Measurements from ENCODE around the gene RAB6B. TPM values are rescaled to one million over a fixed set of nuclear protein-coding genes. Genes with fewer than 3 reads are reported as not detected.

The RAB6B gene
- polyA plus RNA-seq, 2 of the 4 experiments (the other 2 are of a cell fraction), result 2.4 to 2.5 TPM

DNA sequence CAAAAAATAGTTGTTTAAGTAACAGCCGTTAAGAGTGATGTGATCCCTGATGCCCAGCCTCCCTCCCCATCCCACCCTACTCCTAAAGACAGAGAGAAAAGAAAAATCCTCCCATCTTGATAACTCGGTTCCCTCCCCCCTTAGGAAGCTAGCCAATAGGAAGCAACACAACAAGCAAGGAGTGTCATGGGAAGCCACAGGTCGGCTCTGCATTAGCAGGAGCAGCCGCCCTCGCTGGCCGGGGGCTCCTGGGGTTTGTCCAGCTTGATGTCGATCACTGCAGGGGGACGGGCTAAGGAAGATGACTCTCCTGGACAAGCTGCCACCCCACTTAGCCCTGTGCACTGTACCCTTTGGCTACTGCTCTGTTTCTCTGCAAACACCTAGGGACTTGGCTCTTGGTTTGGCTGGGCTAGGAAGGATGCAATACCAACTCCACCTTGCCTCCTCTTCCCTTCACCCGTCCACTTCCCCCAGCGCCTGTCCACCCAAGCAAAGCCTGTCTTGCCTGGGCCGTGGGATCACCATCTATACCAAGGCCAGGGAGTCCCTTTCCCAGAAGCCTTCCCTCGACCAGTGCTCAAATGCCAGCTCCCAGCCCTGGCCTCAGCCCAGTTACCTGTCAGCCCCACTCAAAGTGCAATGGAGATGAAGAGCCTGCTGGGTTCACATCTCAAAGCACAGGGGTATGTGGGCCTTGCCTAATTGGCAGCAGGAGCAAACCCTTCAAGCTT, 66.9 kb downstream of the RAB6B start:
- no peaks in the 10 kb centered on the region for H3K9me3 ChIP-seq
- H3K4me3 ChIP-seq, result no peak overlapping the region
- TF ChIP-seq TFCP2L1 (CRISPR knock-in tag; IDR thresholded peaks at IDR 0.05) (no peak), GATA3 (IDR thresholded peaks at IDR 0.05; ENCODE audit: borderline replicate concordance) (no peak)
- TF ChIP-seq, protein P1, sequence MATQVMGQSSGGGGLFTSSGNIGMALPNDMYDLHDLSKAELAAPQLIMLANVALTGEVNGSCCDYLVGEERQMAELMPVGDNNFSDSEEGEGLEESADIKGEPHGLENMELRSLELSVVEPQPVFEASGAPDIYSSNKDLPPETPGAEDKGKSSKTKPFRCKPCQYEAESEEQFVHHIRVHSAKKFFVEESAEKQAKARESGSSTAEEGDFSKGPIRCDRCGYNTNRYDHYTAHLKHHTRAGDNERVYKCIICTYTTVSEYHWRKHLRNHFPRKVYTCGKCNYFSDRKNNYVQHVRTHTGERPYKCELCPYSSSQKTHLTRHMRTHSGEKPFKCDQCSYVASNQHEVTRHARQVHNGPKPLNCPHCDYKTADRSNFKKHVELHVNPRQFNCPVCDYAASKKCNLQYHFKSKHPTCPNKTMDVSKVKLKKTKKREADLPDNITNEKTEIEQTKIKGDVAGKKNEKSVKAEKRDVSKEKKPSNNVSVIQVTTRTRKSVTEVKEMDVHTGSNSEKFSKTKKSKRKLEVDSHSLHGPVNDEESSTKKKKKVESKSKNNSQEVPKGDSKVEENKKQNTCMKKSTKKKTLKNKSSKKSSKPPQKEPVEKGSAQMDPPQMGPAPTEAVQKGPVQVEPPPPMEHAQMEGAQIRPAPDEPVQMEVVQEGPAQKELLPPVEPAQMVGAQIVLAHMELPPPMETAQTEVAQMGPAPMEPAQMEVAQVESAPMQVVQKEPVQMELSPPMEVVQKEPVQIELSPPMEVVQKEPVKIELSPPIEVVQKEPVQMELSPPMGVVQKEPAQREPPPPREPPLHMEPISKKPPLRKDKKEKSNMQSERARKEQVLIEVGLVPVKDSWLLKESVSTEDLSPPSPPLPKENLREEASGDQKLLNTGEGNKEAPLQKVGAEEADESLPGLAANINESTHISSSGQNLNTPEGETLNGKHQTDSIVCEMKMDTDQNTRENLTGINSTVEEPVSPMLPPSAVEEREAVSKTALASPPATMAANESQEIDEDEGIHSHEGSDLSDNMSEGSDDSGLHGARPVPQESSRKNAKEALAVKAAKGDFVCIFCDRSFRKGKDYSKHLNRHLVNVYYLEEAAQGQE (IDR thresholded peaks at IDR 0.05), result no peak
- H3K27ac ChIP-seq, result no peak overlapping the region
- ATAC-seq, result 0 out of 6 replicates have a peak, but pooled peaks of 1 of the 2 experiments have one; percentile 22
- CTCF ChIA-PET, result no interaction called here
- no peak for DNase-seq (ENCODE audit: low read depth in 1 of 2, low spot score in 1 of 2)
- POLR2A ChIA-PET, result no interaction called here
- no peak overlapping the region for H3K4me2 ChIP-seq
- FAIRE-seq, result no peak
- WGBS (ENCODE audit: missing lambda C conversion rate), result 66% methylated on average over 10 of the region's 12 CpGs
- no peaks in the 10 kb centered on the region for H3K4me1 ChIP-seq

DNA sequence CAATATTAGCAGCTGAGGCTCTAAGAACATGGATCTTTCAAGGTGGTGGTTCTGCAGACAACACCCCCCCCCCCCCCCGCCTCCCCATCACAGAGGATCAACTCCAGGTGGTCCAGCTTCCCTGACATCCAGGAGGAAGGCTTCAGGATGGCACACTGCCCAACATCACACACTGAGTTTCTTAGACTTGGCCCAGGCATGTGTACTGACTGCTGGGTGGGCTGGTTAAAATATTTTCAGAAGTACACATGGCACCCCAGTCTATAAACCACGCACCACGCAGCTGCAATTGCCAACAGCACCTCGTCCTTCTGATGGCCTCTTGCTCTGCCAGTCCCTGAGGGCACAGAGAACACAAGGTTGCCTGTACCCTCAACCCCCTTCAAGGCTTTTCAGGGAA, 68.0 kb downstream of the RAB6B start:
- FAIRE-seq (no peak), DNase-seq (ENCODE audit: low read depth in 1 of 2, low spot score in 1 of 2) (no peak), ATAC-seq (no peak)
- ChIA-PET POLR2A (no interaction called here), CTCF (interaction anchor here (1.0 kb wide), 2 partner anchors 8 to 9 kb away, joined by 3 to 4 read pairs; no protein-coding TSS in a partner anchor)
- WGBS (ENCODE audit: missing lambda C conversion rate), result 90% methylated on average over 3 of the region's 4 CpGs
- Histone ChIP-seq H3K4me1 (no peaks in the 10 kb centered on the region), H3K9me3 (no peaks in the 10 kb centered on the region), H3K4me2 (no peak overlapping the region), H3K4me3 (no peak overlapping the region), H3K27ac (no peak overlapping the region)
- TF ChIP-seq NFE2L2 (conservative IDR thresholded peaks at IDR 0.05; ENCODE audit: low read length) (no peak), KDM5A (IDR thresholded peaks at IDR 0.05) (no peak), FOSB (CRISPR knock-in tag; IDR thresholded peaks at IDR 0.05) (no peak), RARB (CRISPR knock-in tag; IDR thresholded peaks at IDR 0.05) (no peak), NPAS2 (CRISPR knock-in tag; IDR thresholded peaks at IDR 0.05; ENCODE audit: borderline replicate concordance) (no peak), FOXS1 (CRISPR knock-in tag; IDR thresholded peaks at IDR 0.05) (no peak), EHMT2 (IDR thresholded peaks at IDR 0.05; ENCODE audit: low read depth) (no peak), TP53 (CRISPR knock-in tag; IDR thresholded peaks at IDR 0.05) (no peak), SMC3 (IDR thresholded peaks at IDR 0.05) (no peak)
- TF ChIP-seq, protein P2, sequence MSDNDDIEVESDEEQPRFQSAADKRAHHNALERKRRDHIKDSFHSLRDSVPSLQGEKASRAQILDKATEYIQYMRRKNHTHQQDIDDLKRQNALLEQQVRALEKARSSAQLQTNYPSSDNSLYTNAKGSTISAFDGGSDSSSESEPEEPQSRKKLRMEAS (IDR thresholded peaks at IDR 0.05), result no peak
- TF ChIP-seq, protein P3, sequence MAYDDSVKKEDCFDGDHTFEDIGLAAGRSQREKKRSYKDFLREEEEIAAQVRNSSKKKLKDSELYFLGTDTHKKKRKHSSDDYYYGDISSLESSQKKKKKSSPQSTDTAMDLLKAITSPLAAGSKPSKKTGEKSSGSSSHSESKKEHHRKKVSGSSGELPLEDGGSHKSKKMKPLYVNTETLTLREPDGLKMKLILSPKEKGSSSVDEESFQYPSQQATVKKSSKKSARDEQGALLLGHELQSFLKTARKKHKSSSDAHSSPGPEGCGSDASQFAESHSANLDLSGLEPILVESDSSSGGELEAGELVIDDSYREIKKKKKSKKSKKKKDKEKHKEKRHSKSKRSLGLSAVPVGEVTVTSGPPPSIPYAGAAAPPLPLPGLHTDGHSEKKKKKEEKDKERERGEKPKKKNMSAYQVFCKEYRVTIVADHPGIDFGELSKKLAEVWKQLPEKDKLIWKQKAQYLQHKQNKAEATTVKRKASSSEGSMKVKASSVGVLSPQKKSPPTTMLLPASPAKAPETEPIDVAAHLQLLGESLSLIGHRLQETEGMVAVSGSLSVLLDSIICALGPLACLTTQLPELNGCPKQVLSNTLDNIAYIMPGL (CRISPR knock-in tag; IDR thresholded peaks at IDR 0.05; ENCODE audit: borderline replicate concordance), result no peak
- TF ChIP-seq, protein P1 (IDR thresholded peaks at IDR 0.05), result no peak
